ENCODE results near the gene RAPGEF5. TPM values are rescaled to one million over a fixed set of nuclear protein-coding genes. Genes with fewer than 3 reads are reported as not detected.

RAPGEF5 gene
- total RNA-seq, 1 donor from 2014 or later, result 83.7 TPM

DNA sequence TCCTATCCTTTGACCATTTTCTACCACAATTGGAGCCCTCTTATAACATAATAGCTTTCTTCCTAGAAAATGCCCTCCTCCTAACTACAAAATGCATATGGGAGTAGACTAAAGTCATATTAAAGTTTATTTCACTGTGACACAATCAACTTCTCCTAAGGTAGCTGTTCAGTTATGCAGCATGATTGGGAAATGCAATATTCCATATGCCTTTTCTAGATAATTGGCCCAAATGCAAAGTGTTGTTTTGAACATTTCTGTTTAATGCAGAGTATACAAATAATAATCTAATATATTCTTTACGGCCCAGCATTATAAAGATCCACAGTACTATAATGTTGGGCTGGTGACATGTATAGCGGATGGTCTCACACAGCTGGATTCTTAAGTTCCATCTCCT is 205.1 kb downstream of the RAPGEF5 start:
- DNase-seq, result no peak

DNA sequence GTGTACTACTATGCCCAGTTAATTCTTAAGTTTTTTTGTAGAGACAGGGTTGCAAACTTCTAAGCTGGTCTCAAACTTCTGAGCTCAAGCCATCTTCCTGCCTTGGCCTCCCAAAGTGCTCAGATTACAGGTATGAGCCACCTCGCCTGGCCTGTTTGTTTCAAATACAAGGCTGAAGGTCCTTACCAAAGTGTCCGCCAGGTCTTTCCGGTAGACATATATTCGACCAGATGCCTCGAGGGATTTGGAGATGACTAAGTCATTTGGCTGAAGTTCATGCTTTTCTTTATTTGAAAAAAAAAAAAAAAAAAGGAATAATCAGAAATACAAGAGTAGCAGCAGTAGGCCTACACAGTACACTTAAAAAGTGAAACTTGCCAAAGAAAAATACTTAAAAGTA is 206.7 kb downstream of the RAPGEF5 start:
- no peak for DNase-seq

DNA sequence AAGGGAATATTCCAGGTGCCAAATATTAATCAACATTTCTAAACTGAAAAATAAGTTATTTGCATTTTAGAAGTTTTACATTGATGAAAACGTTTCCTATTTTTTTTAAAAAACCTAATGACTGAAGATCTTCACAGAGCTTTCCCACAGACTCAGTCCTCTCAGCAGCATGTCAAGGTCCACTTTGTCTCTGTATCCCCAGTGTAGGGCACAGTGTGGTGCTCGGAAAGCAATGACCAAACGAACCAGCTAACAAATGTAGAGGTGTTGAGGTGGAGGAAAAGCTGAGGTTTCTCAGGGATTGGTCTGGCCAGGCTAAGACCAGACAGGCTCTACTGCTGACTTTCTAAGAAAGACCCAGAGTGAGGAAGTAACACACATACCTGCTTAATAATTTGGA is 209.1 kb downstream of the RAPGEF5 start:
- DNase-seq, result no peak

DNA sequence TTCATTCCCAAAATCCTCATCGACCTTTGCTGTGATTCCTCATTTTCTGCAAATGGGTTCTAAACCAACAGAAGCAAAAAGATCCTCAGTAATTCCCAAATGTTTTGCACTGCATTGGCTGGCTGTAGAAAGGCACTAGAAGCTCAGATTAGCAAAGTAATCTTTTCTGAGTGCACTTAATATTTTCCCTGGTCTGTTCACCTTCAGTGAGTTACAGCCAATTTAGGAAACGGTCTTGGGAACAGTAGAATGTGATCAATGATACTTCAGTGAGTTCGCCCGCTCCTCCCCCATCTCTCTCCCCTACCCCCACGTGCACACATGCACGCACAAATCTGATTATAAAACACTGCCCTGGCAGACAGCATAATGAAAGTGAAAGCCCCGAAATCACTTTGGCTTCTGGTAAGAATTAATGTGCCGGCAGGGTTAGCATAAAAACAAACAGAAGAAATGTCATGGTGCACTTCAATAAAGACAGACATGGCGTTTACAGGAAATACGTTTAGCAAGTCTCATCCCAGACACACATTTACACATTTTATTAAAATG is 209.9 kb downstream of the RAPGEF5 start:
- DNase-seq, result peak; percentile 8

DNA sequence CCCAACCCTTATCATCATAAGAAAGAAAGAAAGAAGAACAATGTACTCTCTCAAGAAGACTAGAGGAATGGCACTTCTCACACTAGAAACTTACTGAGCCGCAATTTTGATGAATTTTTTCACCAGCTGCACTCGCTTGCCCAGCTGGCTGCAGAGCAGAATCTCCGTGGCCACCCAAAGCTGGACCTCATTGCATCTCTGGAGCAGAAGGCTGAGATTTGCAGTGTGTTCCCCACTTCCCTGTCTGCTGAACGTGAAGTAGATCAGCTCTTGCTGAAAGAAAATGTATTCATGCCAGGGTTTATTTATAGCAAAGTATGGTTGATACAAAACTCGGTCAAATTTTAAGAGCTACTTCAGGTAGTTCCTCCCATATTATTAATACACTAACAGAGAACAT is 212.0 kb downstream of the RAPGEF5 start:
- DNase-seq, result no peak

DNA sequence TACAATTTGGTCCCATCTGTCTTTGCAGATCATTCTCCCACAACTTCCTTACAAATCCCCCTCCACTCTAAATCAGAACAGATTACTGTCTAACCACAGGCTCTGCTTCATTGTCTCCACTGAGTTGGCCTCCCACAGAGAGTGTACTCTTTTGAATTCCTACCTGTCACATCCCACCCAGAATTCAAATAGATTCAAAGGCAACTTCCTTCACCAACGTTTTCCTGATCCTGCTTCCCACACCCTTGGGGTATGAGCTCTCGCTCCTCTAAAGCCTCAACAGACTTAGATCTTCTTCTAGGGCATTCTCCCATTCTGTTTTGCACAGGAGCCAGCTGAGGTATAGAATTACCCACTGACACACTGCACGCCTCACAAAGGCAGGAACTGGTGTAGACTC is 213.5 kb downstream of the RAPGEF5 start:
- DNase-seq, result no peak

DNA sequence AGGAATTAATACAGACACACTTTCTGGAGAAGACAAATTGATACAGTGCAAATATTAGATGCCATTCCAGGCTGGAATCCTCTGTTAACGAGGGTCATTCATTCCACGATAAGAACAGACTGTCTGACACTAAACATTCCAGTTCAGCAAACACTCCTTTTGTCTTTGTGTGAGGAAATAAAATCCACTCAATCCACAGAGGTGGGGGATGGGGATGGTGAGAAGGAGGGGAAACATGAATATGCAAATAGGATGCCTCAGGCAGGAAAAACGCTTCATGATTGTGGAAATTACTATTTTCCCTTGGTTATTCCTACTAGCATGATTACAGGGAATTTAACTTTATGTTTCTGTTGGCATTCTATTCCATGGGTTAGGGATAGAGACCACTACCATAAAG is 214.4 kb downstream of the RAPGEF5 start:
- no peak for DNase-seq

DNA sequence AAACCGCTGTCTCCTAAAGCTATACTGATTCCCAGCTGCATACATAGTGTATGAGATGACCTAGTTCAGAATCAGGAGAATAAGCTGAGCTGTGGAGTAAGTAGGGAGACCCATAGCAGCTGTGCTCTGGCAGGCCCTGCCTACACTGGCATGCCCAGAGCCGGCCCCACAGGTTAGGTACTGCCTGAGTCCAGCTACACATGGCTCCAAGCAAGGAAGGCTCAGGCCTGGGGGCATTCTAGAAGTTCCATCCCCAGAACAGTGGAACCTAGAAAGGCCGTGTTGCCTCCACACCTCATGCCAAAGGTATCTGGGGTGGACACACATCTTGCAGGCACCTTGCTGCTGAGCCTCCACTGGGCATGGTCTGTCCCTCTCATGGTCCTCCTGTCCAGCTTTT is 215.6 kb downstream of the RAPGEF5 start:
- no peak for DNase-seq

DNA sequence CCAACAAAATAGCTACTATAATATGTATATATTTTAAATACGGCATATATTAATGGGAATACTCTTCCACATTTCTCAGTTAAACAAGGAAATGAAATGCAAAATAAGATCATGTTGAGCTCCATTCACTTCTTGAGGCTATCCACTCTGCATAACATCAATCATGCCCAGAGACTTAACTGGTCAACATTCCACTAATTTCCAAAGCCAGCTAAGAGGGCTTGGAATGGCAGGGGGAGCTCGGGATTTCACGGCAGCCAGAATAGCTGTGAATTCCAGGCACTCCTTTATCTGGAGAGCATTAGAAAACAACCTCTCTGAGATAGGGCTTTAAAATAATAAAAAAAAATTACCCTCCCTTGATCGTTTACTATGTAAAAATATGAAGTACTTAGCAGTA is 216.4 kb downstream of the RAPGEF5 start:
- DNase-seq, result no peak

DNA sequence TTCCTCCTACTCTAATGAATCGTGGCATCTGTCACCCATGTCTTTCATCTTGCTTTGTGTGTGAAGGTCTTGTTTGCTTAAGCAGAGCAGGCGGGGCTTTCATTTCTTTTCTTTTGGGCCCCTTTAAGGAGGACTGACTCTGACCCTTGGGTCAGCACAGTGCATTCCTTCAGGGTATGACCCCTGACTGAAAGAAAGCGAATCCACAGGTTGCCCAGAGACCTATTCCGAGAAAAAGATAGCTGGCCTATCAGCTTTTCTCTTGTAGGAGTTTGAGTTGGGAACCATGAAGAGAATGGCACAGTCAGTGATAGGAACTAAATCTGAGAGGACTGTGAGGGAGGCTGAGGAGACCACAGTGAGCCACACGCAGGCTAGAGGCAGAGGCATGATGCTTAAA is 218.1 kb downstream of the RAPGEF5 start:
- no peak for DNase-seq

DNA sequence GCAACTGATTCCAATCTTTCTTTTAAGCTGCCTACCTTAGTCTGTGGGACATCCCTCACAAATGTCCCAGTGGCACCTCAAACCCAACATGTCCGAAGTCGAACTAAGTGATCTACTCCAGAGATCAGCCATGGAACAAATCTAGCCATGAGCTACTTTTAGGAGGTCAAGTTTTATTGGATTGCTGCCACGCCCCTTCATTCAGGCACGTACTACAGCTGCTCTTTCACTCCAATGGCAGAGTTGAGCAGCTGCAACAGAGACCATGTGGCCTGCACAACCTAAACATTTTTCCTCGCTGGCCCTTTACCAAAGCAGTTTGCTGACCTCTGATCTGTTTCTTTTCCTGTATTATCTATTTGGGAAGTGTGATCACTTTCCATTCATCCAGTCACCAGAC is 218.8 kb downstream of the RAPGEF5 start:
- DNase-seq, result peak; percentile 38

DNA sequence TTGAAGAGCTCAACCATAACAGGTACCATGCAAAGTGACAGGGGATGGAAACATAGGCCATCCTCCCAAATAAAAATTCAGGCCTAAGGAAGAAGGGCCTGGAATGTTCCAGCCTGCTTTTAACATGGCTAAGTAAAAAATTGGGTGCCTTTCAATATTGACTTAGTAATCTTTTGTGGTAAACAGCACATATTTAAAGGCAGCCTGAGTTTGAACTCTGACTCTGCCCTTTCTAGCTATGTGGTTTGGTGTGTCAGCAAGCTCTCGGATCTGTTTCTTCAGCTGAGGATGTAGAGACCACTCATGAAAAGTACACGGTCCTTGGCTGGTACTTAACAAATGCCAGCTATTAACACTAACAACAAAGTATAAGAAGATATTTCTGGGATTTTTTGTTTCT is 219.5 kb downstream of the RAPGEF5 start:
- DNase-seq, result no peak

DNA sequence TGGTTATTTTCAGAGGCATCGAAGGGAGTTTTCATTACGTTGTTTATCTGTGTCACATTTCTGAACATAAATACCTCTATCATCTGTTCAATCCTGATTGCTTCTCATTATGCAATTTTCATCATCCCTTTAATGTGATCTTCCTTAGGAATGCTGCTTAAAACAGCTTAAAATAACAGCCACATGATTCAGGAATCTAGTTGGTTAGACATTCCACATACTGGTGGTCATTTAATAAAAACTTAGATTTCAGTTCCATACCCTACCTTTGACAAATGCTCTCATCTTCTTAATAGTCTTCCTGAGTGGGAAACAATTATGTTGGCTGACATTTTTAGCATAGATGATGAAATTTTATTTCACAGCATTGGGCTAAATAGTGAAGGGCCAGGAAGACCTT is 219.9 kb downstream of the RAPGEF5 start:
- no peak for DNase-seq

DNA sequence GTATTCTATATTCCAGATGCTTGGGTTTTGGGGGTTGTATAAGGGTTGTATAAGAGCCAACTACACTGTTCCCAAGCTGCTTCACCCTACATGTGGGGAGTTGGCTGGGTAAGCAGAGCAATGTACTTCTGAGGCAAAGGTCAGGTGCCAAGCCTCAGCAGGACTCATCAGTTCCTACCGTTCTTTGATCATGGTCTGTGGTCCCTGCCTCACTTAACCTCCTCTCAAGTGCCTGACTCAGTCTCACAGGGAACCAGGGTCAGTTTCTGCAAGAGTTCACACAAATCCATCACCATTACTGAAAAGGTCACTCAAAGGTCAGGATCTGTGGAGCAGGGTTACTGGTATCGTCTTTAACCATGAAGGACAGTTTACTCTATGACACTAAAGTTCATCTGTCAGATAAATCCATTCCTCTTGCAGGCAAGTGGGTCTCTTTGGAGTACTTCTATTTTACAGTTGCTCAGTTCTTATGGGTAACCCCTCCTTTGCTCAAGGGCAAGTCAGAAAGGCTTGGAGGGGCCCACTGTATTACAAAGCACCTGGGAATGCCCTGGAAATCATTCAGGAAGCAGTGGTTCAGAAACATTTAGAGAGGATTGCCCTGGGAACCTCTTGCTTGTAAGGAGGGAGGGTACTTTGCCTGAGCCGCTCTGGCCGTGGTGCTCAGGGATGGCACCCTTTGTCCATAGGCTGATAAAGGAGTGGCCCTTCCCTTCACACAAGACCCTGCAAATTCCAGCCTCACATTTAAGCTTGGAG is 227.0 kb downstream of the RAPGEF5 start:
- no peak for DNase-seq

DNA sequence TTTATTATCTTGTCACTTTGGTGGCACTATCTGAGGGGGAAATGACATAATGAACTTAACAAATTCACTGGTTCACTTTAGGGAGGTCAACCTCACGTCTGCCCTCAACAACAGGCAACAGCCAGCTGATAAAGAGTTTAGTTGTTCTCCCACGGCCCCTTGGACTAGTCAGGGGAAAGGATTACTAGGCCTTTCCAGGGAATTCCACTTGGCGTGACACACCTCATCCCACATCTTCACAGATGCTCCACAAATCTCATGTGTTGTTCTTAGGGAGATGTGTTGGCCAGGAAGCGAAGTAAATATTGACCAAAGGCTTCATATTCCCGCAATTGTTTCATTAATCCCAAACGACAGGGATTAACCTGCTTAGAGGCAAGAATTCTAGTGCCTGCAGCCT is 227.8 kb downstream of the RAPGEF5 start:
- DNase-seq, result no peak

DNA sequence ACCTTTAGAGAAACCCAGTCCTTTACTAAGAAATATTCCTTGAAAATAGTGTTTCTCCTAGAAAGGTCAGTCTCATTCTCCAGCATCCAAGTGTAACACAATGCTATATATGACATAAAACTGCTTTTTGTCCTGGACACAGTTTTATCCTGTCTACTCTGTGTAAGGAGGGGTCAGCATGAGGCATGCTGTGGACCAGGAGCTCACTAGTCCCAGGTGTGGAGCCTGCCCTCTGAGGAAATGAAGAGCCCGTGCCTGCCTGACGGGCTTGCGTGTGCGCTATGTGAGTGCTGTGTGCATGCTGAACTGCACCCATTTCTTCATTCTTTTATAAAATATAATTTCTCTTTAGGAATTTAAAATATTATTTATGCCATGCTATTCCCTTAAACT is 228.4 kb downstream of the RAPGEF5 start:
- DNase-seq, result no peak

DNA sequence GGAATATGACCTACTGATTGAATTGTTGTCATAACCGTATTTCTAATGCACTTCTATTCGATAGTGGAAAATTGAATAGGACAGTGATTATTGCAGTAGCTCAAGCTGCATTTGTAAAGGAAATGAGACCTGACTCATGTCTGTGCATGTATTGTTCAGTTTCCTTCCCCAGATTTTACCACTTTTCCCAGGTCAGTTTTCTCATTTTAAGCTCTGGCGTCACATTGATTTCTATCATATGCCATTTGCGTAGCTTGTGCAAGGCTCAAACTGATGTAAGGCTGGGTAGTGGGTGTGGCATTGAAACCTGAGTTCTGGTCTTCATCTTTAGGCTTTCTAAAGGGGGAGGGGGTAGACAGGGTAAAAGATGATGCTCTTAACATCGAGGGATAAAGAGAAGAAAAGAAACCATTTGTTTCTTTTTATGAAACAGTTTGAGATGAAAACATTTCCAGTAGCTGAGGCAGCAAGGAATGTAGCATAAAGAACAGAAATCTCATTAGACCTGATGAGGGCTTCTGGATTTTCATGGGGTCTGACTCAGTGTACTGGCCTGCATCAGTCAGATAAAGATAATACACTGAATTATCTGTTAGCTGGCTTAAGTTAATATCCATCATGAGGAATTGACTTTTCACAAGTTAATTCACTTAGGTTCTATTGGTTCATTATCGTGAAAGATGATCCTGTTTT is 229.0 kb downstream of the RAPGEF5 start:
- DNase-seq, result no peak

DNA sequence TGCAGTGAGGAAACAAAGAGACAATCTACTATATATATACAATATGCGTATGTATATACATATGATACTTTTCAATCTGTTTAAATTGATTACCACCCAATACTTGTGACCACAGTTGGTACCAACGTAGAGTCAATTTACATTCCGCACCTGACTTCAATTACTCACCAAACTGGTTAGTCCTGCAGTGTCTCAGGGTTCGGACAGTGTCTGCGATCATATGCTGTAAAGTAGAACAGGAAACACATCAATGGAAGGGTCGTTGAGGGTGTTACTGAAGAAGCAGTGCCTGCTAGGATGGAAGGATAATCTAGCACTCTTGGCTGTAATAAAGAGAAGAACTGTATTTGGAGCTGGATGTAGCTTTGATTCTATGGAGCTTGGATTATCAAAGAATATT is 231.5 kb downstream of the RAPGEF5 start:
- DNase-seq, result no peak

DNA sequence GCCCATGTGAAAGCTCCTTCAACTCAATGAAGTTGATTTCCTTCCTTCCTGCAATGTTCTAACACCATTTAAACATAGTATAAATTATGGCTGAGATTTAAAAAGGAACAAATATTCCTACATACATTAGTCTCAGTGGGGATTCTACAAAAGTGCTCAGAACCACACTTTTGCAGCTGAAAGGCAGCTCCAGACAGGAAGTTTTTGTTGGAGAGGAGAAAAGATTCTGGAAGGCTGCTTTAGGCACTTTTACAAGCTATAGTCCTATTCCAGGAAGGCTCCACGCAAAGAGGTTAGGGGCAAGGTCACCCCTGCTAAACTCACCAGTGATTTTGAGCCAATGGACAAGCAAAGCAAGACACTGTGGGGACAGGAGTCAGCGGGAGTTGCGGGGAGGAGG is 232.0 kb downstream of the RAPGEF5 start:
- DNase-seq, result no peak

DNA sequence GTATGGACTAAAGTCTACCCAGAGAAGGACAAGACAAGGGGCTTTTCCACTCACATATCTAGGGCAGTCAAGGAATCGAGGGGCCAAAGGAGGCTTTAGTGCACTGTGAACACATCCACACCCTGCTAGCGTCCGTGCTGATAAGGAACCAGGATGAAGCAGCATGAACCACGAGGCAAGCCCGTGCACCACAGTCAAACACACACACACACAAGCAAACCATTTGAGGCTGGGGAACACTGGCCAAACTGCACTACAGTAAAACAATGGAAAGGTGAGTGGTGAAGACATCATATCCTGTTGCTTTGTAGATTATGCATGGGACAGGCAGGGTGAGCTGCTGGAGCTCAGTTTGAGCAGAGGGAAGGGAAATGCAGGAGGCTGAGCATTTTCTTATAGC is 233.8 kb downstream of the RAPGEF5 start:
- DNase-seq, result no peak

DNA sequence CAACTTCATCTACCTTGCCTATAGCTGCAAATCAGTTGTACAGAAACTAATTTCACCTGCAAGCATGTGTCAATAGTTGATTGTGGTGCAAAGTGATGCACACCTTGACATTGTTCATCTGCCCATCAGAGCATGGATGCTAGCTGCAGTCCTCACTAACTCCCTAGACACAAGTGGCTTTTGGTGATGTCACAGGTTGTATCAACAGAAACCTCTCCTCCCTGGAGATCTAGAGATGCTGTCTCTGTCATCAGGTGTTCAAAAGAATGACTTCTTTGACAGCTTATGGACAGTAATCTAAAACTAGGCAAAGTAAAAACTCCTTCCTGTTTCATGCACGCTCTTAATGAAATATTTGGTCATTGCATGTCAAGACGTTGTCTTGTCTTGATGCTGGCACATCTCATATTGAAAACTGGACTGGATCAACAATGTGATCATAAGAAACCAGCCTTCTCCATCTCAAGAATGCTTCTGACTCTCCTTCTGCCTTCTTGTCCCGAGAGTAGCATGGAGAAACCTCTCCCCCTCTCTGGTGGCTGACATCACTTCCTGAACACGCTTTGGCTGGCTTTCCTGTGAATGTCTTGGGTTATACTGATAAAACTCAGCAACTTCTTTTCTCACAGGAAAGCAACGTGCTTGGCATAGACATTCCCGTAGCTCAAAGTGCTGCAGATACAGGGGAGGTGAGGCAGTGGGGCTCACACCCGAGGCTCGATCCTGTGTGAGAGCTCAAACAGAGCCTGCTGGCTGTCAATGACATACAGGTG is 235.1 kb downstream of the RAPGEF5 start:
- DNase-seq, result no peak

DNA sequence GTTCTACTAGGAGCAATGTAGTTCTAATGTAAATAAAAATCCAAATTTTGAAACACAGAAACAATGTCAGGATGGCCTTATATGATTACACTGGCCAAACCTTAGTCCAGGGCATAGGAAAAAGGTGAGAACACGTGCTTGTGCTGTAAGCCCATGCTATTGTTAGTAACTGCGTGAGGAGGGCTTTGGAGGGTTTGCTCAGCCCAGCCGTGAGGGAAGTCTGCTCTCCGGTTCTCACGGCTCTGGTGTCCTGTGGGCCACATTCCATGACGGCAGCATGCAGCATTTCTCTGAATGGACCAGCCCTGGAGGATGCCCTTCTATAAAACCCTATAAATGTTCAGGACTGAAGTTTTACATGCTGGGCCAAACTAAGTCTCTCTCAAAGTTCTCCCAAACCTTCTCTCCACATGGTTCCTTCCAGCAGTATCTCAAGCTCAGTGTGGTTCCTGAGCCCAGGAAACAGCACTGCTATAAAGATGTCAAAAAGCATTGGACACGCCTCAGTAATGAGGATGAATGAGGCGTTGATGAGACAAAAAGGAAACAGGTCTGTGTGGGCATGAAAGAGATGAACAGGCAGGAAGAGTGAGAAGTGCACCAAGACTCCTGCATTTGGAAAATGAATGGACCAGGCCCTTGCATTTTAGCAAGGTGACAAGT is 236.4 kb downstream of the RAPGEF5 start:
- DNase-seq, result no peak

DNA sequence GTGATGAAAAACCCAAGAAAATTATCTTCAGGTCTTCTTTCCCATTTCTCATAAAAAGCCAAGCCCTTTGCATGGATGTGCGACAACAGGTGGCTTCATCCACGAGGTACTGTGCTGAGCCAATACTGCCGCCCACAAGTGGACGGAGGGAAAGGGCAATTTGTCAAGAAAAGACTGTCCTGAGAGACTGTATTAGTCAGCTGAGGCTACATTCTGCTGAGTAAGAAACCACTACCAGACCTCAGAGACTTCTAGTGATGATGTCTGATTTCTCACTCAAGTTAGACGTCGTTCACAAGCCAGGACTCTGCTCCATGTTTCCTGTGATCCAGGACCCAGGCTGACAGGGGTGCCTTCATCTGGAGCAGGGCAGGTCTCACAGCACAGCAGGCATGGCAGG is 239.7 kb downstream of the RAPGEF5 start:
- DNase-seq, result no peak

All from tongue (tissue), 2 donors.